HG03175 (cell line): ENCODE results near the gene NOP16.
A peak's percentile ranks its signal among the peaks of the same experiment; 100 is the strongest.

ENCODE experiments used
- ATAC-seq: cut with Tn5 transposase; IDR thresholded peaks from one replicate; pipeline ENCODE4 v1.9.1; 2021; ENCODE audit warnings: mild to moderate bottlenecking, moderate library complexity; ENCODE audit not compliant: unreplicated experiment

Gene NOP16

DNA sequence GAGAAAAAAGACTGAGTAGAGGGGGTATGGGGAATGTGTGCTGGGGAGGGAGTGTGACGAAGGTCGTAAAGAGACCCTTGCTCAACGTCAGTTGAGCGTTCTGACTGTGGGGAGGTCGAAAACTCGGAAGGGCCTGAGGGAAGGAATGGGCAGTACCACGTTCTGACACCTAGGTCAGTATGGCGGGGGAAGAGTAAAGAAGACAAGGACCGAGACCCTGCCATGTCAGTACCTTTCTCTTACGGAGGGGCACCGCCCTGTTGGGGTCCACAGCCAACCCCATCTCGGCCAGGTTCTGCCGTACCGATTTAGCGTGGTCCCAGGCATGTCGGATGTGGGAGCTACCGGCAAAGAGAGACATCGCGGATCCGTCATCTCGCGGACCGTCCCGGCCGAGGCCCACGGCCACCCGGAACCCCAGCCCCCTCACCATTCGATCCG, 375 bp downstream of the NOP16 start:
- no peak for ATAC-seq

DNA sequence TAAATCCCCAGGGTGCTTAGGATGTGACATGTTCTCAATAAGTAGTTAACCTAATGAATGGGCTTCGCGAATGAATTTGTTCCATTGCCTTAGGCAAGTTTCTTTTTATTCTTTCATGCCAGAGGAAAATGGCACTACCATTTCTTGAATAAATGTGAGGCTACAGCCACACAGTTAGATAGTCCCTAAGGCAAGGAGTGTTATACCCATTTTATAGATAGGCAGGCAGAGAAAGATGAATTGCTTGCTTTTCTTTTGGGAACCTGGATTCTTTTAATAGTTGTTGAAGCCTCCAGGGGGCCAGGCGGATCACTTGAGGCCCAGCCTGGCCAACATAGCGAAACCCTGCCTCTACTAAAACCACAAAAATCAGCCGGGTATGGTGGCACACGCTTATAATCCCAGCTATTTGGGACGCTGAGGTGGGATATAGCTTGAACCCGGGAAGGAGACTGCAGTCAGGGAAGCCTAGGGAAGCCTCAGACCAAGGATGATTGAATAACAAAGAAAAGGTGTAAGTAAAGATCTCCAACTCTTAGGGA, 943 bp downstream of the NOP16 start:
- no peak for ATAC-seq

DNA sequence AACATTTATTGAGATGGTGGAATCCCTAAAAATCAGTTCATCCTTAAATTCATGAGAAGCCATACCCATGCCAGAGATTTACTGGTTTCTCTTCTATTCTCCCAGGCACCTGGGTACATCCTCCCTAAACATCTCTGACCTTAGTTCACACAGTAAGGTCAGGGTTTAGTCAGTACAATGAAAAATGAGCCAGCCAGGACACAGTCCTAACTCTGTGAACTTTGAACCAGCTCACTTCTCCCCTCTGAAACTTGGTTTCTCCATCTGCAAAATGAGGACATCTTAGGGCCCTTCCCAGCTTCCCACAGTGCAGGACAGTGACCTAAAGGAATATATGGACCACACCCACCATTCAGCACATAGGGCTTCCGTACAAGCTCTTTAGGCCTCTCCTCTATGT, 1.9 kb downstream of the NOP16 start:
- ATAC-seq = no peak

DNA sequence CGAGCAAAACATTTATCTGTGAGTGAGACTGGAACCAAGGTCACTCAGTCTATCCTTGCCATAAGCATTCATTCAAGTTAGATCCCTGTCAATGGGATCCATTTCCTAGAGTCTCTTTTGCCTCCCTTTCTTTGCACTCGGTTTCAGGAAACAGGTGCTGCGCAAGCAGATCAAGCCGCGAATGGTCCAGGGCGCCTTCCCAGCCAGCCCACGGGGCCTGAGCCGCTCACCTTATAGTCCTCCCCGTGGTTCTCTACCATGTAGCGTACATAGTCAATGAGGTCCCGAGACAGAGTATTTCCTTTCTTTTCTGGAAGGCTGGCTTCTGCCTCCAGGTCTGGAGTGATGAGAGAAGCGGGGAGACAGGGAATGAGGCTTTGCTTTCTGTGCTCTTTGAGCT, 3.4 kb downstream of the NOP16 start:
- ATAC-seq = no peak

DNA sequence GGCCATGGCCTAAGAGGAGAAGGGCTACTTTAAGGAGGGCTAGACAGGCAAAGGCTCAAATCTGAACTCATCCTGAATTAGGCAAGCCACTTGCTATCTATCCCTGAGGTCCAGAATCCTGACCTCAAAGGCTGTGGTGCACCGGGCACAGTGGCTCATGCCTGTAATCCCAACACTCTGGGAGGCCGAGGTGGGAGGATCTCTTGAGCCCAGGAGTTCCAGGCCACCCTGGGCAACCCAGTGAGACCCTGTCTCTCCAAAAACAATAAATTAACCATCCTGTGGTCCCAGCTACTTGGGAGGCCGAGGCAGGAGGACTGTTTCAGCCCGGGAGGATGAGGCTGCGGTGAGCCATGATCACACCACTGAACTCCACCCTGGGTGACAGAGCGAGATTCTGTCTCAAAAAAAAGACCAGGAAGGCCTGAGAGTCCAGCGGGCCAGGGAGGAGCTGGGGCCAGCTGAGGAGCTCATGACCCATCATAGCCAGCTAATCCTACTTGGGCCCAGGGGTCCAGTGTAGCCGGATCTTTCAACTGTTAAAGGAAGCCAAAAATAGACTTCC, 4.0 kb downstream of the NOP16 start:
- no peak for ATAC-seq

DNA sequence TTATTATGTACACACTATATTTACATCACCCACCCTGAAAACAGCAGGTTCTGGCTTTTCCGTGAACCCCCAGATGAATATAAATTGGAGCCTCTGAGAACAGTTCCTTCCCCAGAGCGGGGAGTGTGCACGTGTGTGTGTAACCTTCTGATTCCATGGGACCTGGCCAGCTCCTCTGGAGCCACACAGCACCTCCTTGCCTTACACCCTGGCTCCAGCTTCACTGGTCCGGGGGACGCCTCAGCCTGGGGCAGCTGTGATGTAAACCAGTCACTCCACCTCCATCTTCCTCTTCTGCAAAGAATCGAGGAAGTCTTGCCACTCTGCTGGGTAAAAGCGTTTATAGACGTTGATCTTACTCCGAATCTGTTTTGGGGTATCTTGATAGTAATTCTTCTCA, 4.4 kb downstream of the NOP16 start:
- no peak for ATAC-seq

DNA sequence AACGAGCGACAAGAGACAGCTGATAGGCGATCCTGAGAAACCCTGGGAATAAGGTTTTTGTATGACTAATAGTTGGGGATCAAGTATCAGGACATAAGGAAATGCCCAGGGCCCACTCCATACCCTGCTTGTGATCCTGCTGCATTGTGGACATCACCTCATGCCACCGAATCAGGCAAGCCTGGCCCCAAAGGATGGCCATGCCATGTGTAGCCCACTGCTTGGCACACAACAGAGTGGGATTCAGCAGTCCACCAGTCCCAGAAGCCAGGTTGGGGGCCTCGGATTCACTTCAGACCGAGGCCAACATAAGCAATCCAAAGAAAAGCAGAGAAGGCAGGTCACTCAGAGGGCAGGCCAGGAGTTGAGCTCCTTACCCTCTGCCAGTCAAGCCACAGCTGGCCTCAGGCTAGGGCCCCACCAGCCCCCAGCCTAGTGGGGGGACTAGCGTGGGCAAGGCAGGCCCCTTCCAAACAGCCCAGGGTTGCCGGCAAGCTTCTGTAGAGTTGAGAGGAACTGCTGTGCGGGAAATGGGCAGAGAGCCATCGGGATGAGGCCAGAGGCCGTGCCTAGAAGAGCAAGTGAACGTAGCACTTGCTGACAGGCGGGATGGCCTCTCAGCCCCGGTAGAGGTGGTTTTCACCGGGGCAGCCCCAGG, 5.0 kb downstream of the NOP16 start:
- no peak for ATAC-seq

DNA sequence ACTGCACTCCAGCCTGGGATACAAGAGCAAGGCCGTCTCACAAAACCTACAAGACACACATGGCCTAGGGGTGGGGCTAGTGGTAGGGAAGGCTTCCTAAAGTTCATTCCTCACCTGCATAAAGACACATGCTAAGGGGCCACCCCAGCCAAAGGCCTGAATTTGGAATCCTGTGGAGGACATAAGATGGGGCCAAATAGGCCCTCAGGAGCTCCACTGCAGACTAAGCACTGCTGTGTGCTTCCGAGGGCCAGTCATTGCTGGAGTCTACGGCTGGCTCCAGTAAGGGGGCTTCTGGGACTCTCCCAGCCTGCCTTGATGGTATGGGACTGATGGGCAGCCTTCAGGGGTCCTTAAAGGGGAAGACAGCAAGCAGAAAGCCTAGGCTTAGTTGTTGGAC, 5.7 kb downstream of the NOP16 start:
- ATAC-seq = no peak

DNA sequence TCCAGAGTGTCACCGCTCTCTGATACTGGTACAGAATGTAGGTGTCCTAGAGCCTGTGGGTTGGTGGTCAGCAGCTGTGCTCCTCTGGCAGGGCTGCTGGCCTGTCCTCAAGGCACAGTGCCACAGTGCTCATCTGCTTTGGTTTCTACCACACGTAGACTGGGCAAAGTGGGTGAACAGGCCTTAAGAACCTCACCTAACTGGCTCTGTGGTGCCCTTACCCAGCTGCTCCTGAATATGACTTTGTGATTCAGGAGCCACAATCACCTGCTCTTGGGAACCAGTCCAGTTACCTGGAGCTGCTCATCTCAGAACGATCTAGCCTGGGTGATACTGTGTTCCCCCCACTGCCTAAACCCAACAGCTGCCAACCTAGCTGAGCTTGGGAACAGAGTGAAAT, 6.4 kb downstream of the NOP16 start:
- ATAC-seq = no peak

DNA sequence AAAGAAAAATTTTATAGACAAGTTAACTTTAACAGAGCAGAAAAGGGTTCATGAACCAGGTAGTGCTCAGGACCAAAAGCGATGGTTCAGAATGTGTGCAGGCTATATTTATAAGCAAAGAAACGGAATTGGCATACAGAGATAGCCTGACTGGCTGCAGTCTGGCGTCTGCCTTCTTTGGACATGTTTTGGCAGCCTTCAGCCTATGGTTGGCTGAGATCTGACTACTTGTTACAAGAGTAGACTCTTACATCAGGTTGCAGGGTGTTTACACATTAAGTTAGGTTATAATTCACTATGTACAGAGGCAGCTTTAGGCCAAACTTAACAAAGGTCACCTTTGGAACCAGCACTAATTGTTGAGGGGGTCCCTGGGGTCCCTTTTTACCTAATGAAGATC, 7.0 kb downstream of the NOP16 start:
- no peak for ATAC-seq

DNA sequence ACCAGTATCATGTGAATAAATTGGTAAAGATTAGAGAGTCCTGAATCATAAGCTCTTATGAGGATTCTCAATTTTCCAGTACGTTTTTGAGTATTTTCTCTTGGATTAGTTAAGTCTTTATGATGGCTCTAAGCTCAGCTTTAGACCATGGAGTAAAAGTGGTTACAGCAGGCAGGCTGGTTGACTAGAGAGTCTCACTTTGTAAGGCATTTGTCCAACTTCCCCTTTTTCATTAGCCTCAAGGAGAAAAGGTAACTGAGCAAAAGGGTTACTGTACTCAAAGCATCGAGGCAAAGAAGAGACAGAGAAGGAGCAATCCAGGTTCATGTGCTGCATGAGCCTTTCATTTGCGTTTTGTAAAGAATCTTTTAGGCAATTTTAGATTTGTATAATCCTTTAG, 8.5 kb downstream of the NOP16 start:
- no peak for ATAC-seq

DNA sequence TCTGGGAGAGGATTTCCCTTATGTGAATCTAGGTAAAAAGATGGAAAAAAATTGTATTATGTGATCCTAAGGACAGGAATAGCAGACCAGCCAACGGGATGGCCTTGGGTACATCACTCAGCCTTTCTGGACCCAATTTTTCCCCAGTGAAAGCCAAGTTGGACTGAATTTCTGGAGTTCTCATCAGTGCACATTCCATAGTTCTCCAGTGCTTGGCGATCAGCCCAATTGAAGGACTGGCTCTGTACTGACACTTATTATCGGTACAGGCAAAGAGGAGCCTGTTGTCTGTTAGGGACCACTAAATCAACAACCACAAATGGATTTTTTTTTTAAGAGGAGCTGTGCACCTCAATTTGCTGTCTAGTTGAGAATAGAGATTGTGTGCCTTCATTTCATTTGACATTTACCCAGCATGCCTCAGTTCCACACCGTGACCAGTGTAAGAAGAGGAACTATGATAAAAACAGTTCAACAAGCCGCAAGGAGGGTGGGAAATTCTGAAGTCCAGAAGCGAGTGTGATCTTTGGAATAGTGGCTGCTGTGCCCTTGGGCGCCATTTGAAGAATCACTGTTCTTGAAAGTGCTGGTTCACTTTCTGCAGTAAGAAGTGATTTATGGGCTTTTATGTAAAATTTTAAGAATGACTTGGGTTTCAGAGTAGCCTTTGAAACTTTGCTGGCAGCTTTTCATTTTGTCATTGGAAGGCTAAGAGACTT, 15.1 kb downstream of the NOP16 start:
- ATAC-seq = no peak

DNA sequence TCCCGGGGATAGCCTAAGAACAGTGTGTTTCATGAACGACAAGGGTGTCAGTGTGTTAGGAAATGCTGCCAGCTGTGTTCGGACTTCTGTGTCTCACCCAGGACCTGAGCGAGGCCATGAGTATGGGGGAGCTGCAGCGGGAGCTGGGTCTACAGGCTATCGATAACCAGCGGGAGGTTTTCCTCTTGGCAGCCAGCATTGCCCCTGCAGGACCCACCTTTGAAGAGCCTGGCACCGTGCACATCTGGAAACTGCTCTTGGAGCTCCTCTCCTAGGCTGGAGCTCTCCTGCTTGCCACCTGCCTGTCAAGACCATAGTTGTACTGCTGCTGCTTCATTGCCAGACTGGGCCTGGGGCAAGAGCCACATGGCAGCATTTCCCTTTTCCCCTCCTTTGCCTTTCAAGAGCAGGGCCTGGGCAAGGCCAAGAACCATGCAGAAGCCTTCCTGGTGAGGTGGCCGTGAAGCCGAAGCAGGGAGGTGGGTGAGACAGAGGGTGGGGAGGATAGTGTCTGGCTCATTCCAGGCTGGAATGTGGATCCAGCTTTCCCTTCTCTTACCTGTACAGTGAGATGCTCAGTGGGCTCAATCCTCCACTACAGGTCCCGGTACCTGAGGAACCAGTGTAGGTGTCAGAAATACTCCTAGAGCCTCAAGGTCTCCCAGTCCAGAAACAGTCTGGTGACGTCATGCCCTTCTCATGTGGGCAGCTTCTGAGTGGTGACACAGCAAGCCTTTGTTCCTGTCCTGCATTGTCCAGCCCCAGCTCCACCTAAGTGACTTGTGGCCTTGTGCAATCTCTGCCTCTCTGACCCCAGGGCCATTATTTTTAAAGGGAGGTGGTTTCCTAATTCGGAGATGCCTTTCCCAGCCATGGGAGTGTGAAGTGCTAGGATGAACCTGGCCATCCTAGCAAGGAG, 16.5 kb downstream of the NOP16 start:
- ATAC-seq = no peak

DNA sequence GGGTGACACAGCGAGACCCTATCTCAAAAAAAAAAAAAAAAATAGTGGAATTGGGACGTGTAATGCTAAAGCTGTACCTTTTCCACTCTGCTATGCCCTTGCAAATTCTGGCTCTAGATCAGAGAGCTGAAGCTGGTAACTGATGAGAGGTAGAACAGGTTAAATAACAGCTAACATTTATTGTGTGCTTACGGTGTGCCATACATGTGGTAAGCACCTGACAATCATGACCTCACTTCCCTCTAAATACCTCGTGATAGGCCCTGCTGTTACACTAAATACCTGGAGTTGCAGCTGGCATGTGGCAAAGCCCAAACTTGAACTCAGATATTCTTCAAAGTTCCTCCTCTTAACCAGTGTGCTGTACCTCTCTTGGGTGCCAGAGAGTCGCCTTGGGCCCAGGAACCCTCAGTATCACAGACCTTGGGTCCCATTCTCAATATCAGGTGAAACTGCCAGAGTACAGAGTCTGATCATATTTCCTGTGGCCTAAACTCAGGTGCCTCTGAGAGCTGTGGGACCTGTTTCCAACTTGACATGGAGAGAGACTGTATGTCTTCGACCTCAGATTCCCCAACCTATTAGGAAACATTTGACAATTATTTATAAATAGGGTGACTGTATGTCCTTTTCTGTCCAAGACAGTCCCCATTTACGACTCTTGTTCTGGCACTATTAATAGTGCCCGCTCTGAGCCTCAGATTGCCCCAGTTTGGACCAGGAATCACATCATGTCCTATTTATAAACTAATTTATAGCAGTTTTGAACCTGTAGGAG, 18.3 kb downstream of the NOP16 start:
- ATAC-seq = no peak

DNA sequence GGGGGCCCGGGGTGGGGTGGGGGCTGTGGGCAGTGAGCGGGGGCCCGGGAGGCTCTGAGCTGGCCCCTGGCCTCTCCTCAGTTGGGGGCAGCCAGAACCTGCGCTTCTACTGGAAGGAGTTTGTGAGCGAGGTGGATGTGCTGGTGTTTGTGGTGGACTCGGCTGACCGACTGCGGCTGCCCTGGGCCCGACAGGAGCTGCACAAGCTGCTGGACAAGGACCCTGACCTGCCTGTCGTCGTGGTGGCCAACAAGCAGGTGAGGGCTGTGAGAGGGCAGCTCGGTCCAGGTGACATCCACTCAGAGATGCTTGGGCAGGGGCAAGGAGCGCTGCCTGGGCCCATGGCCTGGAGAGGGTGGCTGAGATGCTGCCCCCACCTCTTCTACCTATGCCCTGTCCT, 19.7 kb downstream of the NOP16 start:
- ATAC-seq = no peak

DNA sequence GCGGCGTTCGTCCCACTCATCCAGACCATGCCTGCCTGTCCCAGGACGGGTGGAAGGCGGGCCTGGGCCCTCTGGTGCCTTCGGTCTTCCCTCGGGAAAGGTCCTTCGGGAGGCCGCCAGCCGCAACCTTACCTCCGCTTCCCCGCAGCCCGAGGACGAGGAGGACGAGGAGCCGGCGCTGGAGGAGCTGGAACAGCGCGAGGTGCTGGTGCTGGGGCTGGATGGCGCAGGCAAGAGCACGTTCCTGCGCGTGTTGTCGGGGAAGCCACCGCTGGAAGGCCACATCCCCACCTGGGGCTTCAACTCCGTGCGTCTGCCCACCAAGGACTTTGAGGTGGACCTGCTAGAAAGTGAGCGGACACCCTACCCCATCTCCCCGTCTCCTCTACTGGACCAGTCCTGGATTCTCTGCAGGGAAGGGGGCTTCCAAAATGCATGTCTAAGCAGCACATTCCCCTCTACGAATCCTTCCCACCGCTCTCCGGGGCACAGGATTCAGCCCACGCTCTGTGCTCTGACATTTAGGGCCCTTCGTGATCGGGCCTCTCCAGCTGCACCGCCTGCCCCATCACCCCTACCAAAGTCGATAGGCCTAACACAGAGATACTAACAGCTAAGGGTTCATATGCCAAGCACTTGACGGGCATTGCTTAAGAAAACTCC, 22.0 kb downstream of the NOP16 start:
- no peak for ATAC-seq

DNA sequence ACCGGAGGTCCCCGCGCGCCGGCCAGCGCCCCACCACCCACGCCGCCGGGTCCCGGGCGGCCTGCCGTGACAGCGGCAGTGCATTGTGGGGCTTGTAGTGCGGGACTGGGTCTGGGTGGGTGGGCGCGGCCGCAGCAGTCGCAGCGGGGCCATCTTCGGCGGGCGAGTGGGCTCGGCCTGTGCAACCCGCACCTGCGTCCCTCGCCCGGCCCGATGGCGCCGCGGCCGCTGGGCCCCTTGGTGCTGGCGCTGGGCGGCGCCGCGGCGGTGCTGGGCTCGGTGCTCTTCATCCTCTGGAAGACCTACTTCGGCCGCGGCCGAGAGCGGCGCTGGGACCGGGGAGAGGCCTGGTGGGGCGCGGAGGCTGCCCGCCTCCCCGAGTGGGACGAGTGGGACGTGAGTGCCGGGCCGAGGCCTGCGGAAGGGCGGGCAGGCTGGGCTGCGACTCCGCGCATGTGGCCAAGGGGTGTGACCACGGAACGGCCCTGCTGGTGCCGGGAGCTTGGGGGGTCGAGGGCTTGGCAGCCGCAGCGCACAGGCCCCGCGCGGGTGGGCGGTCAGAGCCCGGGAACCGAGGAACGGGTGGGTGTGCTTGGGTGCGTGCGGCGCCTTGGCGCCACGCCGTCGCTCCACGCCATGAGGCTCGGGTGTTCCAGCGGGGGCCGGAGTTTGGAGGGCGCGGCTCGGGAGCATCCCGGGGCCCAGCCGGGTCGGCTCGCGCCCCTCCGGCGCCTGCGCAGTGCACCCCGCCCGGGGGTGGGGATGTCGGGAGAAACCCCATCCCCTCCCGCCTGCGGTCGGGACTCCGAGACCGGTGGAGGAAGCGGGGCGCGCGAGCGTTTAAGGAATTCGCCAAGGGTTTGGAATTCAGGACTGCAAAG, 22.8 kb downstream of the NOP16 start, which contains the start of gene ARL10:
Gene ARL10, plus strand, starts transcription at position 137 of the 881 bp plus-strand sequence. Its CDS starts 77 bp downstream, at position 214.
- no peak for ATAC-seq

DNA sequence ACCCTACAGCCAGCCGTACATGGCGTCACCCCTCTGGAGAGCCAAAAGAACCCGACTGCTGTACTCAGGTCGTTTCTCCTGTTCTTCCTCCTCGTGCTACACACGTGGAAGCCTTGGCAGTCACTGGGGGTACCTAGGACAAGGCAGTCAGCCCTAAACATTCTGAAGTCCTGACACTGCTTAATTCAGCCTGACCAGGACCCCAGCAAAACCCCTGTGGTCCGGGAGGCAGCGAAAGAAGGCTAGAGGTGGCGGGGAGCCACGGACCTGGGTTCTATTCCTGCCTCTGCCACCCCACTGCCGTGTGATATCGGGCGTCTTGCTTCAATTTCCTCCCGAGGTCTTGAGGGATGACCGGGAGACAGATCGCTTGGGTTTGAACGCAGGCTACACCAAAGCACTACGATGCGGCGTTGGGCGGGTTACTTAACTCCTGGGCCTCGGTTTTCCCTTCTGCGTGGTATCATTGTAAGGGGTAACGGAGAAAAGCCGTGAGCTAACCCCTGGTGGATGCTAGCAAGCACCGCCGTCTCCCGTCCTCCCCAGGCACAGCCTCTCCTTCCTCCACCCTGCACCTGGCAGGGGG, 23.5 kb downstream of the NOP16 start:
- no peak for ATAC-seq

DNA sequence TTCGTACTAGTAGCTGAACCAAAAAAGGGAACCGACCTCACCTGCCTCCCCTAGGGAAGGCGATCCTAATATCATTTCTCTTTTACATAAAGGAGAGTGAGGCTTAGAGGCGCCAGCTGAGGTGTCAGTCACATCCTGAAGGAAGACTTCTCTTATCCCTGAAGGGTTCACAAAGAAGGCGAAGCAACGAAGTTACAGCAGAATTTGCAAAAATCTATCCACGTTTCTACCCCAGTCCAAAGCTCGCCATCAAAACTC, 26.2 kb downstream of the NOP16 start:
- peak; percentile 7 for ATAC-seq
